Stimulated activated CD4-positive, alpha-beta T cell treated with anti-CD3 and anti-CD28 coated beads, Interleukin-1b, Interleukin-23, amount 100 ng/mL, for 24 hours (primary cell): Measurements from ENCODE around the gene DYRK3.

Experiments used
- DNase-seq, 4 experiments: peaks; one replicate each; pipeline ENCODE4 v3.0.0-alpha.2; 2020; ENCODE audit warnings: low read depth in 4 of 4, low spot score in 1 of 4

Gene DYRK3

DNA sequence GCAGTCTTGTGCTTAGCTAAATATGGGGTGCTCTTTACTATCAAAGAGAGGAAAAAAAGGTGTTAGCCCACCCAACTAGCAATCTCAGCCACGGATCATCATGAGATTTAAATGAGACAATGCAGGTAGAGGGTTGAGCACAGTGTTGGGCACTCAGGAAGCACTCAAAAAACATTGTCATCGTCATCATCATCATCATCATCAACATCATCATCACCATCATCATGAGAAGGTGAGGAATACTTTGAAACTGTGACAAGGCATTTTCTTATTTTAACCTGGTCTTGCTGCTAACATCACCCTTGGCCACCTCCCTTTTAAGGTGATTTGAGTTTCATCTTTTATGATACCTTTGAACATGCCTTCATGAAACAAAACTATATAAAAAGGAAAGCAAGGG lies 46.0 kb downstream of the DYRK3 start:
- DNase-seq, result no peak

DNA sequence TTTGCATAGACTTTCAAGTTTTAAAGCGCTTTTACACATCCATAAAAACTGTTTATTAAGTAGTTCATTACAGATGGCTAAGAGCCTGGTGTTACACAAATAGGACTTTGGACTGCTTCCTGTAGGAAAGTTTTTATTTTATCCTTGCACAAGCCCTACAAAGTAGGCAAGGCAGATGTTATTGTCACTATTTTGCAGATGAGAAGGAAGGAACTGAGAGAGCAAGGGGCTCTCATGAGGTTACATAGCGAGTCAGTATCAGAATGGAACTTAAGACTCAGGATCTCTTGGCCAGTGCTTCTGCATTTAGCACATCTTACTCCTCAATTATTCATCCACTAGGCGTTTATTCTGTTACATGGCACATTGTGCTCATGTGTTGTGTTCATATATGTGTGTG lies 46.8 kb downstream of the DYRK3 start:
- DNase-seq, result no peak

DNA sequence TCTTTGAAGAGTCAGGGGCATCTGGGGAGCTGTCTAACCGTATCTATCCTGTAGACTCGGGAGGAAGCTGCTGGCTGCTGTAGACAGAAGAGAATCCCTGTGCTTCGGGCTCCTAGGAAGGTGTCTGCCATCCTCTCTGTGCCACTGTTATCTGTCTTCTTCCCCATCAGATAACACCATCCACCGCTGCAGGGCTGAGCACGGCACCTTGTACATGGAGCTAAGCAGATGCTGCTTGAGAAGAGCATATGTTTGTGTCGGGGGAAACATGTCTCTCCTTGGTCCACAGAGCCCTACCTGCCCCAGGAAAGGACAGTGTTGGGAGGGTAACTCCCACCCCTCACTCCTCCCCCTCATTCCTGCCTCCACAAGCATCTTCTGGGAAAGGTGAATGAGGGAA lies 48.0 kb downstream of the DYRK3 start:
- DNase-seq, result no peak

DNA sequence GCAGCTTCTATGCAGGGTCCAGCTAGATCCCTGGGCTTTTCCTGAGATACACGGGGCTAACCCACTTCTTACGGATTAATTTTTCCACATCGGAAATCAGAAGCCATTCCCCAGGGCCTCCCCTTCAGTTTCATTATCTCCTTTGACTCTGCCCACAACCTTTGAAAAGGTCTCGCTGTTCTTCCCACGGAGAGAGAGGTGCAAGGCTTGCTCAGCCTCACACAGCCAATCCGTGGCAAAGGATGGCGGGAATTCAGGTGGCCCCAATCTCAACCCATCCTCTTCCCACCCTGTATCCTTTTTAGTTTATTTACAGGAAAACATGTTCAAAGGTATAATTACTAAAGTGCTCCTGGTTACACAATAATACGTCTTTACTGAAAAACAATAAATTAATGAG lies 48.7 kb downstream of the DYRK3 start:
- DNase-seq, result no peak

DNA sequence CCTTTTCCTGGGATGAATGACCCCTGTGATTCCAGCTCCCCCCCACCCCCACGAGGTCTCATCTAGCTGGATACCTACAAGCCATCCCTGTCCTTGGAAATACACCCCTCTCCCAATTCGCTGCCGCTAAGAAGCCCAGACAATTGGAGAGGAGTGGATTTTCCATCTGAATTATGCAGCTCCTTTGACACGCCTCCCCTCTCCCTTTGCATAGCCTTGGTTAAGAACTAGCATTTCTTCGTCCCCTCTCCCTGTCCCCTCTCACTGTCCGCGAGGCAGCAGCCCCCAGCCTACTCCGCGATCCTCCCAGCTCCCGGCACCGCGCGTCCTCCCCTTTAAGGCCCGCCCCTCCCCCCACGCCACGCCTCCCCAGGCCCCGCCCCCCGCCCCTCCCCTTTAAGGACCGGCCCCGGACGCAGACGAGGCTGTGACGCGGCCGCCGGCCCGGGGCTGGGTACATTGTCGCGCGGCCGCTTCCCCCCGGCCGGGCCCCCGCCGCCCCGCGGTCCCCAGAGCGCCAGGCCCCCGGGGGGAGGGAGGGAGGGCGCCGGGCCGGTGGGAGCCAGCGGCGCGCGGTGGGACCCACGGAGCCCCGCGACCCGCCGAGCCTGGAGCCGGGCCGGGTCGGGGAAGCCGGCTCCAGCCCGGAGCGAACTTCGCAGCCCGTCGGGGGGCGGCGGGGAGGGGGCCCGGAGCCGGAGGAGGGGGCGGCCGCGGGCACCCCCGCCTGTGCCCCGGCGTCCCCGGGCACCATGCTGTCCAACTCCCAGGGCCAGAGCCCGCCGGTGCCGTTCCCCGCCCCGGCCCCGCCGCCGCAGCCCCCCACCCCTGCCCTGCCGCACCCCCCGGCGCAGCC lies 49.4 kb downstream of the DYRK3 start, which contains the start of gene MAPKAPK2:
Gene MAPKAPK2, plus strand, starts transcription at position 428 of the 856 bp plus-strand sequence. Its CDS starts 325 bp downstream, at position 753.
- peak; percentile 63 to 75 (median 67) for DNase-seq

DNA sequence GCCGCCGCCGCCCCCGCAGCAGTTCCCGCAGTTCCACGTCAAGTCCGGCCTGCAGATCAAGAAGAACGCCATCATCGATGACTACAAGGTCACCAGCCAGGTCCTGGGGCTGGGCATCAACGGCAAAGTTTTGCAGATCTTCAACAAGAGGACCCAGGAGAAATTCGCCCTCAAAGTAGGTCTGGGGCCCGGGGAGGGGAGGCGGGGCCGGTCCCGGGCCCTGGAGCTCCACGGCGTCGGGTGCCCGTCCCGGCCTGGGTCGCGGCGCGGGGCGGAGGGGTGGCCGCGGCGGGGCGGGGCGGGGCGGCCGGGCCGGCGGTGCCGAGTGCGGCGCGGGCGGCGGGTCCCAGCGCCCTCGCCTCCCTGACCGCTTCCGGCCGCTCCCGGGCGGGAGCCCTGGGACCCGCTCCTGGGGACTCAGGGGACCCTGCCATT lies 50.0 kb downstream of the DYRK3 start:
- DNase-seq, result peak in 1 of 4 experiments; percentile 28

DNA sequence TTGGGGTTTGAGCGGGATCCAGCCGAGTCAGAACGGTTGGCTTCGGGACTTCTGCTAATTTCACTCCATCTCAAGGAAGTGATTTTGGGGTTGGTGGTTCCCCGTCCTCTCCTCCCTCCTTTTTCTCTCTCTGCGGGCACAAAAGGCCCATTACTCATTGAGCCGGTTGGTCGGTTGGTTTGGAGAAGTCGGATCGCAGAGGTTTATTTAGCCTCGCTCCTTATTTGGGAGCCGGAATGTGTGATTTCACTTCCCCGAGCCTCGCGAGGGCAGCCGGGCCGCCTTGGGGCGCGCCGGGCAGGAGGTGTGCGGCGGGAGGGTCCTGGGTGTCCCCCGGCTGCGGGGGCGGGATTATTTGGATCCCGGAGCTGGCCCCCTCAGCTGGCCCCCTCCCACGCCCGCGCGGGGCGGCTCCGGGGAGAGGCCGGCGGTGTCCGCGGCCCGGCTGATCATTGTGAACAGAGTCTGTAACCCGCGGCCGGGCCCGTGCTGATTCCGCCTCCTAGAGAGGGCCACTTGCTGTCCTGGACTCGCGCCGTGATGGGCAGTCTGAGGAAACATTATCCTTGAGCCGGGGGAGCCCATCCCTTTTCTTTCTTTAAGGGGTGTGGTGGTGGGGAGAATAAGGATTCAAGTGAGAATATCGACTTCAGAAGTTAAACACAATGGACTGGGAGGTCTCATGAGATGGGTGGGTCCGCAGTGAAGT lies 50.6 kb downstream of the DYRK3 start:
- DNase-seq, result no peak

DNA sequence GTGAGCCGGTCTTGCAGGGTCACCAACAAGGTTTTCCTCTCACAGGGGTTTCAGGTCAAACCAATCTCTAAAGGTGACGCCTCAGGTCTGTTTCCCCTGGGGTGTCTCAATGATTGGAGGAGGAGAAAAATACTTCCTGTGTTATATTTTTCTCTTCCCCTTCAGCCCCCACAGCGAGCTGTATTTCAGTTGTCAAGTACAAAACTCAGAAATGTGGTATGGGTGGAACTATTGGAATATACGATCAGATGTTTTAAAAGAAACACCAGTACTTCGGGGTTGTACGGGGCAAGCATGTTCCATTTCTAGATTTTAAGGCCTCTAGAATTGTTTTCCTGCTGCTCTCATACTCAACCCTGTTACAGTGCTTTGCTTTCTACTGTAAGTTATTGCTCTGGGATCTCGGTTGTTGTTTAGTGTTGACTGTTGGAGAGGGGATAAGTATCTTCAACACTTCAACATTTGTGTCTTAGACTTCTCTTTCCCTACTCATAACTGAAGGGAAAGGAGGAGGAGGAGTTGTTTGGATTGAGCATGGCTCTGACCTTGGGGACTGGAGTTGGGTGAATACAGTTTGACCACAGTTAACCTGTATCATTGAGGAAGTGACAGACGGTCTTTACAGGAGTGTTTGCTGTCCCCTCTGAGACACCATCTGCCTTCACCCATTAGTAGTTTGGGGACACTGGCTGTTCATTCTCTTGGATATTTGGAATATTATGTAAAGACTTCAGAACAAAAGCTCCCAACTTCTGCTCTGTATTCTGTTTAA lies 51.3 kb downstream of the DYRK3 start:
- no peak for DNase-seq

DNA sequence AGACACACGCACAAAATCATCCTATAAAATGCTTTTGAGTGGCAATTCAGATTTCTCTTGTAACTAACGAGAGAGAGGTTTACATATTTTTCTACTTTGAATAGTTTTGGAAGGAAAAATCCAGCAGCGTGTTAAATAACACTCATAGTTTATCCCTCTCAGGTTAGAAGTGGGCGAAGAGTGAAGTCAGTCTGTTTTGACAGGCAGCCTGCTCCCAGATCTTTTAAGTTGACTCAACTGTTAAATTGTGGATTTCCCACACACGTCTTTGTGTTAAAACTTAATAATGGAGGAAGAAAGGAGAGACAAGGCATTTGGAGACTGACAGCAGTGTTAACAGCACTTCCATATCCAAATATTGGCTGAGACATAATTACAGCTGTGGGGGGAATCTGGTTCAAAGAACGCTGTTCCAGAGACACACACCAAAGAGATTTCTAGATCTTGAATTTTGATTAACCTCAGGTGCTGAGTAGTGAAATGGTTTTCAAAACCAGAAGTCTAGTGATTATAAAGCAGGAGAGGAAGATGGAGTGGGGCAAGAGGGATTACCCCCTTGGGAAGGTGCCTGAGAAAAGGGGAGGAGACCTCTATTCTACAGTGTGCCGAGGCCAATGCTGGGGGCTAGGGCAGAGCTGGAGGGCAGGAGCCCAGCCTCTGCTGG lies 52.0 kb downstream of the DYRK3 start:
- no peak for DNase-seq

DNA sequence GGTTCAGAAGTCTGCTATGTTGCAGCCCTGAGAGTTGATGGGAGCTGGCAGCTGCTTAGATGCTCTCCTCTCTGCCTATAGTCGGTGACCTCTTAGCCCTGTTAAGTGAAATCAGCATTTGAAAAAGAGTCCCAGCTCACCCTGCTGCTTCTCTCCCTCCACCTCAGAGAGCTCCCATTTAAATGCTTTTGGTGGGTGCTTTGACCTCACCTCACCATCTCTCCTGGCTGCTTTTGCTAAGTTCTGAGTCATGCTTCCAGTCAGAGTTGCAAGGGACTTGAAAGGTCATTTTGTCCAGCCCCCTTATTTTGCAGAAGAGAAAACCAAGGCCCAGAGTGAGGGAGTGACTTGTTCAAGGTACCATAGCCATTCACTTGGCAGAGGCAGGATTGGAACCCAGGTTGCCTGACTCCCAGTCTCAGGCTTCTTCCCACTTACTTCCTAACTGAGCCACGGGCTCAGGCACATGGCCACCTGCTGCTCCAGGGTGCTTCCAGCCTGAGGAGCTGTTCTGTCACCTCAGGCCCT lies 52.6 kb downstream of the DYRK3 start:
- DNase-seq, result no peak

DNA sequence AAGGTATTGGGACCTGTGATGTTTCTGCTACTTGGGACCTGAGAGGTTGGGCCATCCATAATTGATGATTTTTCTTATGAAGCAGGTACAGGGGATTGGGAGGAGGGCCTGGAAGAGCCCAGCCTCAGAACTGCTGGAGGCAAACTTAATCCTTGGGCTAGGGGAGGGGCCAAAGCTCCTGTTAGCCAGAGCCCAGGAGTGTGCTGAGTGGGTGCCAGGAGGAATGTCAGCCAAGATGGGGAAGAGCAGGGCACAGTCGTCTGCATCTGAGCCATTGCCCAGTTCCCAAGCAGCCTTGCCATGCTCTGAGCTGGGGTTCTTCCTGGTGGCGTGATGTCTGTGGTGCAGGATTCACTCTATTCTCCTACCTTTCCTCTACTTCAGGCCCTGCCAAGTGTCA lies 55.2 kb downstream of the DYRK3 start:
- DNase-seq, result no peak

DNA sequence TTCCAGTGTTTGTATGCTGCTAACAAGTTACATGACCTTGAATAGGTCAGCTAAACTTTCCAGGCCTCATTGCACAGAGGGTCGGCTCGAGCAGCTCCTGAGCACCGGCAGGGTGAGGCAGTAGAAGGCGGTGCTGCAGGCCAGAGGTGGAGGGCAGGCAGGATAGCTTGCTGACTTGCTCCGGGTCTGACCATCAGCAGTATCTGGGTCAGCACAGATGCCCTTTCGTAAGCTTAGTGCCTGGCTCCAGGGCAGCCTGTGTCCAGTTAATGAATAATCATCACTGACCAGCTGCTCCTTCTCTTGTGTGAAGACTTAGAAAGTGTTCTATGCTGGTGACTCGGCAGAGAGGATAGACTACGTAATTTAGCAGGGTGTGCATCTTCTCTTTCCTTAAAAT lies 56.3 kb downstream of the DYRK3 start:
- DNase-seq, result no peak

DNA sequence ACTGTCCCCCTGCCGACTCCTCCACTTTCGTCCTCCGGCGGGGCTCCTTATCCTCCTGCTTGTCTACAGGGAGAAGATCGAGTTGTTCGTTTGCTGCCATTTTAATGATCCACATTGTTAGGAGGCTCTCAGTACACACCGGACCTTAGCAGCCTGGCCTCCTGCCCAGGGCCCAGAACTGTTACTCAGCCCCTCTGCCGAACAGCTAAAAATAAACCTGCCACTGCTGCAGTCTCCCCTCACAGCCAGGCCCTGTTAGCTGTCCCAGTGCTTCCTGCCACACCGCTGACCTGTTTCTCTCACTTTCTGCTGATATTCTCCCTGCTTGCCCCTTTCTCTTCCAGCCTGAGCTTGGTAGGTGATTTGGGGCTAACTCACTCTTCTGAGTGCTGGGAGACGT lies 57.7 kb downstream of the DYRK3 start:
- DNase-seq, result no peak

DNA sequence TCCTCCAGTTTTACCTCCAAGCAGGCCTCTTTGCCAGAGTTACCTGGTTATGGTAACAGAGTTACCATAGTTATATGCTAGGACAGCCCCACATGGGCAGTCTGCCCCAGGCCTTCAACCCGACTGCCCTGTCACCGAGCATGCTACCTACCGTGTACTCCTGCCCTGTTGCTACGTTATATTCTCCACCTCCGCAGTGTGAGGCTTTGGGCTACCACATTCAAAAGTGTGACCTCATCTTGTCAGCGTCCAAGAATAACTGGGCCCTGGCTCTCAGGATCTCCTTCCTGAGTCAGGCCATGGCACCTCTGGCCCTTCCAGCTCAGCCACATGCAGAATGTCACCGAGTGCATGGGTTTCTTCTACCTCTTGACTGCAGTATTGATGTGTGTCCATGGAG lies 58.3 kb downstream of the DYRK3 start:
- no peak for DNase-seq

DNA sequence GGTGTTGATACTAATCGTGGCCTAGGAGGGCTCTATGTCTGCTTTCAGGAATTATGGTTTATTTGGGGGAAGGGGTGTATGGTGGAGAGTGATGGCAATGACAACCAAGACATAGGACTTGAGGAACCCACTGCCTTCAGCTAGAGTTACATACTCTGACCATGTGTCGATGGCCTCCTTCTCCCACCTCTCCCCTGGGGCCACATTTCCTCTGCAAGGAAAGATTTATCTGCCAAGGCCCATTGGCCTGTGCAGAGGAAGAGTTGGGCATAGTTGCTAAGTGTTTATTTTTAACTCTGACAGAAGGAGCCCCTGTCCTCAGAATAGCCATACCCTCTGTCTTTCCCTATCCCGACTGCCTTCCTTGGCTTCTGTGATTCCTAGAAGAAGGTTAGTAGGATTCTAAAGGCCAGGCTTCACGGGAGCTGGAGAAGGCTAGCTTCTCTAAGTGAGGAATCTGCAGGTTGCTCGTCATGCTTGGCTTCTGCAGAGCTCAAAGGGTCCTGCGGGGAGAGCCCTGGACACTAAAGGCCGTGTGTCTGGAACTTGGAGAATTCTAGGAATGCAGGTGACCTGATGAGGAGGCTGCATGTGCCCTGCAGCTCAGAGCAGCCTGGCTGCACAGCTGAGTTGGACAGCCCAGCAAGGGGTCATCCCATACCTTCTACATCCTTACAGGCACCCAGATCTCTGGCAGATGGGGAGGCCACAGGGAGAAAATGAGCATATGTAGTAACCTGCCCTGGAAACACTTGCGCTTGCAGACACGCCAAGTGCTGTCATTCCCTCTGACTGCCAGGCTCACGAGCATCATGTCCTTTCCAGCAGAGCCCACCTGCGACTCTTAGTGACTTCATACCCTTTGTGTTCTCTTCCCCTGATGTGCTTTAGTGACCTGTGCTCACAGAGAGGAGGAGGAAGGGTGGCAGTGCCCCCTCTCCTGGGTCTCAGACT lies 59.1 kb downstream of the DYRK3 start:
- no peak for DNase-seq

DNA sequence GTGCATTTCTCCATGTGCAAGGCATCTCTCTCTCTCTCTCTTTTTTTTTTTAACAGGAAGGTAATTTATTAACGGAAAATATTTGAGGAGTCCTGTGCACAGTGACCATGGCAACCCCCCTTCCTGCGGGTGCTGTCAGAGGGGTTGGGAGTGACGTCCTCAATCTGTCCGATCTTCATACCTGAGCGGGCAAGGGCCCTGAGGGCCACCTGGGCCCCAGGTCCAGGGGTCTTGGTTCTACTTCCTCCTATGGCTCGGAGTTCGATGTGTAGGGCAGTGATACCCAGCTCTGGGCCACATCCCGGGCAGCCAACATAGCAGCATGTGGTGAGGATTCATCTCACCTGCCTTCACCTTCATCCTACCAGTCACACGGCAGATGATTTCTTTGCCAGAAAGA lies 60.4 kb downstream of the DYRK3 start:
- DNase-seq, result no peak

DNA sequence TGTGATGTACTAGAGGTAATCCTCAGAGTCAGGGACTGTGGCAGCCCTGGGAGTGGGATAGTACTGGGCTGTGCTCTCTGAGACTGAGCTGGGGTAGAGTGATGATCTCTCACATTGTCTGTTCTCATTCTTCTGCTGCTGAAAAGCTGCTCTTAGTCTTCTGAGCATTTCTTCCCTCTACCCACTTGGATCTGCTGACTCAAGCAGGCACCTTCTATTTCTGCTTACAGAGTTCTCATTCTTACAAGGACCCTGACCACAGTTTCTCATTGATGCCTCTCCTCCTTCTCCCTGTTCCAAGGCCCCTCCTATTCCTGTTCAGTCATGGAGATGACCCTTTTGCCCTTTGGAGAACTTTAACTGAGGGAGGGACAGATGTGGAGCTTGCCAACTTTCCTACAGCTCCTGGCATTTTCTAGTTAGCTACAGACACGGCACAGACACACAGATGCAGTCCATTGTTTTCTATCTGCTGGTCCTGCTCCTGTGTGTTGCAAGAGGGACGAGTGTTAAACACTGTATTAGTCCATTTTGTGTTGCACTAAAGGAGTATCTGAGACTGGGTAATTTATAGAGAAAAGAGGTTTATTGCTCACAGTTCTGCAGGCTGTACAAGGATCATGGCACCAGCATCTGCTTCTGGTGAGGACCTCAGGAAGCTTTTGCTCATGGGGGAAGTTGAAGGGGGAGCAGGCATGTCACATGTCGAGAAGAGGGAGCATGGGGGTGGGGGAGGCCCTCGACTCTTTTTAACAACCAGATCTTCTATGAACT lies 61.7 kb downstream of the DYRK3 start:
- no peak for DNase-seq

DNA sequence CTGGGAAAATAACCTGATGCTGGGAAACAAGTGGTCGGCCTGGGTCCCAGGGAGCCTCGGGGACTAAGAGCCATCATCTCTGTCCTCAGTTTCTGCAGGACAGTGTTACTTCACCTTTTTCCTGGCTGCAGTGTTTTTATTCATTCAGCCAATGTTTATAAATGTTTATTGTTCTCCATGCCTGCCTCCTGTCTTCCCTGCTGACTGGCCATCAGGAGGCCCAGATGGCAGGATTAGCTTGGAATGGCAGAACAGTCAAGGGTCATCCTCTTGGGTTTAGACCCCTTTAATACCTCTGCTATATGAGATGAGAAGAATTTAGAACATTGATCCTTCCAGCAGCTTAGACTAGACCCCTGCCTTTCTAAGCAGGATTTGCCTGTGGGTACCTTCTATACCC lies 62.7 kb downstream of the DYRK3 start:
- DNase-seq, result no peak
